ENCODE data around the gene HHIP.

DNA sequence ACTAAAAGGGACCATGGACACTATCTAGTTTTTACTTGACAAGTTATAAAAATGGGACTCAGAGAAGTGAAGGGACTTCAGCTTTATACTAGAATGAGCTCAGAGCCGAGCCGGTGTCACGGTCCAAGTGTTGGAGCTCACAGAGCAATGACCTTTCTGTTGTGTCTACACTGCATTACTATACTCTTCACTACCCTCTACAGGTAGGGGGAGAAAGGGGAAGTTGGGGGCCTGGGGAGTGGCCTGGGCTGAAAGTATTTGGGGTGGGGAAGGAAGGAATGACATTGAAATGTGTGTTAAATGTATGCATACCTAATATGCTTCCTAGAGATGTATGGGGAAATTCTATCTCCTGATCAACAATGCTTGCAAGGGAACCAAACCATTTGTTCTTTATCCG, 48.8 kb upstream of the HHIP start:
- no peak for TF ChIP-seq POLR2A (IDR thresholded peaks at IDR 0.05)
- TF ChIP-seq, protein P1, sequence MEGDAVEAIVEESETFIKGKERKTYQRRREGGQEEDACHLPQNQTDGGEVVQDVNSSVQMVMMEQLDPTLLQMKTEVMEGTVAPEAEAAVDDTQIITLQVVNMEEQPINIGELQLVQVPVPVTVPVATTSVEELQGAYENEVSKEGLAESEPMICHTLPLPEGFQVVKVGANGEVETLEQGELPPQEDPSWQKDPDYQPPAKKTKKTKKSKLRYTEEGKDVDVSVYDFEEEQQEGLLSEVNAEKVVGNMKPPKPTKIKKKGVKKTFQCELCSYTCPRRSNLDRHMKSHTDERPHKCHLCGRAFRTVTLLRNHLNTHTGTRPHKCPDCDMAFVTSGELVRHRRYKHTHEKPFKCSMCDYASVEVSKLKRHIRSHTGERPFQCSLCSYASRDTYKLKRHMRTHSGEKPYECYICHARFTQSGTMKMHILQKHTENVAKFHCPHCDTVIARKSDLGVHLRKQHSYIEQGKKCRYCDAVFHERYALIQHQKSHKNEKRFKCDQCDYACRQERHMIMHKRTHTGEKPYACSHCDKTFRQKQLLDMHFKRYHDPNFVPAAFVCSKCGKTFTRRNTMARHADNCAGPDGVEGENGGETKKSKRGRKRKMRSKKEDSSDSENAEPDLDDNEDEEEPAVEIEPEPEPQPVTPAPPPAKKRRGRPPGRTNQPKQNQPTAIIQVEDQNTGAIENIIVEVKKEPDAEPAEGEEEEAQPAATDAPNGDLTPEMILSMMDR (IDR thresholded peaks at IDR 0.05), result no peak
